Endothelial cell (in vitro differentiated cells): ENCODE results near the gene SCTR. TPM values are rescaled to one million over a fixed set of nuclear protein-coding genes. Genes with fewer than 3 reads are reported as not detected.

ENCODE experiments used
- DNase-seq: peaks from one replicate; pipeline ENCODE4 v3.0.0; 2021; ENCODE audit warnings: low spot score
- H3K27ac Mint-ChIP-seq: one replicate; pipeline ENCODE4 v1.8.0; 2021; ENCODE audit warnings: mixed read lengths, inconsistent platforms; ENCODE audit not compliant: unreplicated experiment
- H3K27me3 Mint-ChIP-seq: one replicate; pipeline ENCODE4 v1.8.0; 2021; ENCODE audit warnings: mild to moderate bottlenecking, moderate library complexity, mixed read lengths, inconsistent platforms; ENCODE audit not compliant: unreplicated experiment
- H3K36me3 Mint-ChIP-seq: one replicate; pipeline ENCODE4 v1.8.0; 2021; ENCODE audit warnings: mild to moderate bottlenecking, low read depth, mixed read lengths, inconsistent platforms; ENCODE audit not compliant: unreplicated experiment
- H3K4me1 Mint-ChIP-seq: one replicate; pipeline ENCODE4 v1.8.0; 2021; ENCODE audit warnings: mild to moderate bottlenecking, mixed read lengths, inconsistent platforms; ENCODE audit not compliant: unreplicated experiment
- H3K4me3 Mint-ChIP-seq: one replicate; pipeline ENCODE4 v1.8.0; 2021; ENCODE audit warnings: mild to moderate bottlenecking, mixed read lengths, inconsistent platforms; ENCODE audit not compliant: unreplicated experiment
- H3K9me3 Mint-ChIP-seq: one replicate; pipeline ENCODE4 v1.8.0; 2021; ENCODE audit warnings: mixed read lengths, inconsistent platforms; ENCODE audit not compliant: unreplicated experiment
- CTCF ChIP-seq: fragments of 200-600 bp; sonication (generic); IDR thresholded peaks from one replicate; pipeline ENCODE4 v1.5.0; 2021; ENCODE audit warnings: antibody characterized with exemption; ENCODE audit not compliant: unreplicated experiment
- total RNA-seq: library from RNA; stranded (reverse); fragmentation: NEBNext Ultra II Directional; extraction: Animal tissue kit (Norgen Biotek cat#: 25700); gene quantifications from one replicate; pipeline ENCODE4 v1.2.1, GENCODE V29; 2021; ENCODE audit not compliant: unreplicated experiment

SCTR gene
- total RNA-seq, 1 donor from 2014 or later: not detected

GRCh38 chr2:119425119-119425405 lies 99.2 kb downstream of the SCTR start:
- Mint-ChIP-seq H3K9me3 (no peaks in the 10 kb centered on the region), H3K4me1 (peaks cover 46% of the 10 kb centered on the region), H3K27me3 (peaks cover 8% of the 10 kb centered on the region), H3K4me3 (no peak overlapping the region), H3K36me3 (peaks cover 6% of the 10 kb centered on the region), H3K27ac (no peak overlapping the region)
- TF ChIP-seq CTCF: no peak
- DNase-seq: no peak

DNA sequence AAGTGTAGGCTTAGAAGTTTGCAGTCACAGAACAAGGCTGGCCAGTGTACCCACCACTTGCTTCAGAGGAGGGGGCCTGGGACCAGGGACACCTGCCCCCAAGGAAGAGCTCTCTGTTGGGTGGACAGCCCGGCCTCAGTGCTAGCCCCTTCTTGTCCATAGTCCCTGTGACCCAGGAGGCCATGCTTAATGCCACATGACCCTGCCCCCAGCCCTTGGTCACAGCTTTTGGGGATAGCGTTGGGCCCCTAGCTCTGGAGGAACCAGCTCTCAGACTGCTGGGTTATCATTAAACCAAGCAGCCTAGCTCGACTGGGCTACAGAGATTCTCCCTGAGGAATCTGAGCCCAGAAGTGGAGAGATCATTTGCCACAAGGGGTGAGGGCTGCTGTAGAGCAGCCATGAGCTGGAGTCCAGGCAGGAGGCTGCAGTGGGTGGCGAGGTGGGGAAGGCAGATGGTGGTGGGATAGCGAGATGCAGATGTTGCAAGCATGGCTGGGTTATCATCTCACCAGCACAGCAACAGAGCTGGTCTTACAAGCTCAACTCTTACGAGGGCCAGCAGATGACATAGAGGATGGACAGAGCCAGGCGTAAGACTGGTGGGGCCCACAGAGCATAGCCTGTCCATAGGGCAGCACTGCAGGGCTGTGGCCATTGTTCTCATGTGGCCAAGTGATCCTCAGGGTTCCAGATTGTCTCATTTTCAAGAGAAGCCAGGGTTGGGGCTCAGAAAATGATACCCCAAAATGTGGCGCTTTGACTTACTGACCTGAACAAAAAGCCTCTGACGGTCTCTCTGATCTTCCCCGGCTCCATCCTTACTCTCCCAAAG lies 99.8 kb downstream of the SCTR start:
- Mint-ChIP-seq H3K36me3 (peaks cover 6% of the 10 kb centered on the region), H3K27me3 (peaks cover 8% of the 10 kb centered on the region), H3K4me1 (peaks cover 41% of the 10 kb centered on the region), H3K27ac (no peak overlapping the region), H3K4me3 (no peak overlapping the region), H3K9me3 (no peaks in the 10 kb centered on the region)
- no peak for DNase-seq
- TF ChIP-seq CTCF: no peak

- Mint-ChIP-seq H3K27ac (no peak overlapping the region), H3K4me1 (peaks cover 34% of the 10 kb centered on the region), H3K27me3 (peaks cover 5% of the 10 kb centered on the region), H3K4me3 (no peak overlapping the region), H3K9me3 (no peaks in the 10 kb centered on the region), H3K36me3 (peaks cover 6% of the 10 kb centered on the region)
- no peak for DNase-seq
- no peak for TF ChIP-seq CTCF
Observed at GRCh38 chr2:119423811-119424210, 100.5 kb downstream of the SCTR start.

DNA sequence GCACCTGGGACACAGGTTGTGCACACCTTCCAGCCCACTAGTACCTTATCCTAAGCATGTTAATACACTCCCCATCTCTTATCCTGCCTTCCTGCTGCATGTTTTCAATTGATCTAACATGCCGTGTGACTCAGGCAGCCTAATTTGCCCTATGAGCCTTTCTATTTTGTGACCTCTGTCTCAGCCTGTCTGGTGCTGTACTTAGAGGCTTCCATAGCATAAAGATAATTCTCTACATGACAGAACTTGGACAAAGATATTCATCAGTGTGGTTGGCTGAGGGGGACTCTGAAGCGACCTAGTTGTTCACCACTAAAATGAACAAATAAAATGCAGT lies 101.2 kb downstream of the SCTR start:
- peaks cover 27% of the 10 kb centered on the region for H3K4me1 Mint-ChIP-seq
- peaks cover 5% of the 10 kb centered on the region for H3K27me3 Mint-ChIP-seq
- DNase-seq: no peak
- peaks cover 6% of the 10 kb centered on the region for H3K36me3 Mint-ChIP-seq
- H3K27ac Mint-ChIP-seq: no peak overlapping the region
- TF ChIP-seq CTCF: no peak
- H3K9me3 Mint-ChIP-seq: no peaks in the 10 kb centered on the region
- no peak overlapping the region for H3K4me3 Mint-ChIP-seq

DNA sequence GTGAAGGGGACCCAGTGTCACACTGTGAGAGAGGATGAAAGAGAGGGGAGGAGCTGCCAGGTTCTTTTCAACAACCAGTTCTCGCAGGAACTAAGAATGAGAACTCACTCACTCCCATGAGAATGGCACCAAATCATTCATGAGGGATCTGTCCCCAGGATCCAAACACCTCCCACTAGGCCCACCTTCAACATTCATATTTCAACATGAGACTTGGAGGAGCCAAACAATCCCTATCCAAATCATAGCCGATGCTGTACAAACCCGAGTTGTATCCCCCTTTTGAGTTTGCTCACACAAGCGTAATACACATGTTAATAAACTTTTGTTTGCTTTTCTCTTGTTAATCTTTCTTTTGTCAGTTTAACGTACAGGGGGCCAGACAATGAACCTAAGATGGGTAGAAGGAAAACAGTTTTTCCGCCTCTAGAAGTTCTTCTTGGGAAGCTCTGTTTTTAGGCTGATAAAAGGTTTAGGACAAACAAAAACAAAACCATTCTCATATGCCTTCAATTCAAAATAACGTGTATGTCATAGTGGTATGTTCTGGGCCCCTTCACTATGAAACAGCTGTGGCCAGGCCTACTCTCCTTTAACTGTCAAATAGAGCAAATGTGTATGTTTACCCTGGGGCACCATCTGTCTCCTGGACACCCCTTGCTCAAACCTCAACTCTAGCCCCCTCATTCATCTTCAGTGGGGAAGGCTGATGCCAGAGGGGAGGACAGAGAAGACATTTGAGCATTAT lies 101.7 kb downstream of the SCTR start:
- Mint-ChIP-seq H3K27me3 (peaks cover 5% of the 10 kb centered on the region), H3K4me3 (no peak overlapping the region), H3K27ac (no peak overlapping the region), H3K4me1 (peaks cover 21% of the 10 kb centered on the region), H3K9me3 (no peaks in the 10 kb centered on the region), H3K36me3 (peaks cover 6% of the 10 kb centered on the region)
- no peak for TF ChIP-seq CTCF
- no peak for DNase-seq
